Stimulated activated naive CD8-positive, alpha-beta T cell treated with anti-CD3 and anti-CD28 coated beads, Interleukin-15, Interleukin-2, amounts not matched to agents 100 ng/mL and 50 ng/mL, for 24 hours (primary cell): ENCODE results near the gene PHETA1.

Experiments used
- H3K27ac Mint-ChIP-seq: one replicate; pipeline ENCODE4 v1.8.0; 2021; ENCODE audit warnings: mild to moderate bottlenecking, mixed read lengths
- H3K27me3 Mint-ChIP-seq: one replicate; pipeline ENCODE4 v1.8.0; 2021; ENCODE audit warnings: mixed read lengths
- H3K36me3 Mint-ChIP-seq: one replicate; pipeline ENCODE4 v1.8.0; 2021; ENCODE audit warnings: low read depth, mixed read lengths
- H3K4me1 Mint-ChIP-seq: one replicate; pipeline ENCODE4 v1.8.0; 2021; ENCODE audit warnings: low read depth, mixed read lengths
- H3K4me3 Mint-ChIP-seq: one replicate; pipeline ENCODE4 v1.8.0; 2021; ENCODE audit warnings: mild to moderate bottlenecking, mixed read lengths
- H3K9me3 Mint-ChIP-seq: one replicate; pipeline ENCODE4 v1.8.0; 2021; ENCODE audit warnings: mixed read lengths

PHETA1 gene

GRCh38 chr12:111368788-111369495 is at the start of gene PHETA1:
Gene PHETA1 (minus strand): TSS chr12:111369095. CDS start chr12:111363427, 5,668 bp downstream.
- peak within 1 kb of the TSS; percentile 77 for H3K4me3 Mint-ChIP-seq
- no peaks in the 10 kb centered on the region for H3K9me3 Mint-ChIP-seq
- H3K36me3 Mint-ChIP-seq: no peaks in the 10 kb centered on the region
- H3K27ac Mint-ChIP-seq: no peak within 1 kb of the TSS
- H3K27me3 Mint-ChIP-seq: no peaks in the 10 kb centered on the region
- H3K4me1 Mint-ChIP-seq: peaks cover 15% of the 10 kb centered on the region

- H3K27ac Mint-ChIP-seq: no peak overlapping the region
- no peaks in the 10 kb centered on the region for H3K9me3 Mint-ChIP-seq
- H3K27me3 Mint-ChIP-seq: no peaks in the 10 kb centered on the region
- H3K4me1 Mint-ChIP-seq: peaks cover 43% of the 10 kb centered on the region
- no peak overlapping the region for H3K4me3 Mint-ChIP-seq
- H3K36me3 Mint-ChIP-seq: peaks cover 50% of the 10 kb centered on the region
Measured at GRCh38 chr12:111418594-111418880, 49.6 kb upstream of the PHETA1 start.

- H3K4me3 Mint-ChIP-seq: no peak overlapping the region
- no peak overlapping the region for H3K27ac Mint-ChIP-seq
- H3K4me1 Mint-ChIP-seq: peaks cover 47% of the 10 kb centered on the region
- H3K9me3 Mint-ChIP-seq: no peaks in the 10 kb centered on the region
- H3K27me3 Mint-ChIP-seq: no peaks in the 10 kb centered on the region
- H3K36me3 Mint-ChIP-seq: peaks cover 54% of the 10 kb centered on the region
Measured at GRCh38 chr12:111417784-111418593, 49.1 kb upstream of the PHETA1 start.

- Mint-ChIP-seq H3K9me3 (no peaks in the 10 kb centered on the region), H3K27ac (no peak overlapping the region), H3K4me3 (no peak overlapping the region), H3K4me1 (peaks cover 51% of the 10 kb centered on the region), H3K36me3 (peaks cover 57% of the 10 kb centered on the region), H3K27me3 (no peaks in the 10 kb centered on the region)
Measured at GRCh38 chr12:111417290-111417689, 48.4 kb upstream of the PHETA1 start.

- Mint-ChIP-seq H3K27ac (no peak overlapping the region), H3K27me3 (no peaks in the 10 kb centered on the region), H3K4me3 (no peak overlapping the region), H3K9me3 (no peaks in the 10 kb centered on the region), H3K4me1 (peaks cover 60% of the 10 kb centered on the region), H3K36me3 (peaks cover 42% of the 10 kb centered on the region)
Measured at GRCh38 chr12:111414711-111415252, 45.9 kb upstream of the PHETA1 start.

- peaks cover 72% of the 10 kb centered on the region for H3K4me1 Mint-ChIP-seq
- no peak overlapping the region for H3K4me3 Mint-ChIP-seq
- H3K36me3 Mint-ChIP-seq: peaks cover 43% of the 10 kb centered on the region
- H3K27ac Mint-ChIP-seq: peak overlapping the region; percentile 65
- H3K9me3 Mint-ChIP-seq: no peaks in the 10 kb centered on the region
- no peaks in the 10 kb centered on the region for H3K27me3 Mint-ChIP-seq
Measured at GRCh38 chr12:111413442-111414086, 44.7 kb upstream of the PHETA1 start.

- H3K36me3 Mint-ChIP-seq: peaks cover 43% of the 10 kb centered on the region
- no peaks in the 10 kb centered on the region for H3K9me3 Mint-ChIP-seq
- H3K27ac Mint-ChIP-seq: peak overlapping the region; percentile 74
- H3K4me1 Mint-ChIP-seq: peaks cover 79% of the 10 kb centered on the region
- H3K27me3 Mint-ChIP-seq: no peaks in the 10 kb centered on the region
- peak overlapping the region; percentile 5 for H3K4me3 Mint-ChIP-seq
Measured at GRCh38 chr12:111412830-111413441, 44.0 kb upstream of the PHETA1 start.

GRCh38 chr12:111412007-111412829 is 43.3 kb upstream of the PHETA1 start:
- H3K4me3 Mint-ChIP-seq: peak overlapping the region; percentile 33
- H3K4me1 Mint-ChIP-seq: peaks cover 85% of the 10 kb centered on the region
- H3K27ac Mint-ChIP-seq: peak overlapping the region; percentile 83
- H3K9me3 Mint-ChIP-seq: no peaks in the 10 kb centered on the region
- H3K27me3 Mint-ChIP-seq: no peaks in the 10 kb centered on the region
- peaks cover 43% of the 10 kb centered on the region for H3K36me3 Mint-ChIP-seq

- Mint-ChIP-seq H3K27me3 (no peaks in the 10 kb centered on the region), H3K4me1 (peaks cover 80% of the 10 kb centered on the region), H3K9me3 (no peaks in the 10 kb centered on the region), H3K27ac (peak overlapping the region; percentile 85), H3K36me3 (peaks cover 41% of the 10 kb centered on the region), H3K4me3 (peak overlapping the region; percentile 92)
Measured at GRCh38 chr12:111411185-111411764, 42.4 kb upstream of the PHETA1 start.

- Mint-ChIP-seq H3K27ac (peak overlapping the region; percentile 85), H3K36me3 (peaks cover 38% of the 10 kb centered on the region), H3K9me3 (no peaks in the 10 kb centered on the region), H3K4me1 (peaks cover 76% of the 10 kb centered on the region), H3K27me3 (no peaks in the 10 kb centered on the region), H3K4me3 (peak overlapping the region; percentile 92)
Measured at GRCh38 chr12:111410431-111411184, 41.7 kb upstream of the PHETA1 start.

GRCh38 chr12:111409780-111410430 is 41.0 kb upstream of the PHETA1 start:
- H3K4me3 Mint-ChIP-seq: peak overlapping the region; percentile 92
- H3K27ac Mint-ChIP-seq: peak overlapping the region; percentile 85
- no peaks in the 10 kb centered on the region for H3K9me3 Mint-ChIP-seq
- no peaks in the 10 kb centered on the region for H3K27me3 Mint-ChIP-seq
- peaks cover 34% of the 10 kb centered on the region for H3K36me3 Mint-ChIP-seq
- H3K4me1 Mint-ChIP-seq: peaks cover 73% of the 10 kb centered on the region

GRCh38 chr12:111409403-111409779 is 40.5 kb upstream of the PHETA1 start:
- no peaks in the 10 kb centered on the region for H3K9me3 Mint-ChIP-seq
- peak overlapping the region; percentile 92 for H3K4me3 Mint-ChIP-seq
- peak overlapping the region; percentile 85 for H3K27ac Mint-ChIP-seq
- H3K36me3 Mint-ChIP-seq: peaks cover 29% of the 10 kb centered on the region
- peaks cover 73% of the 10 kb centered on the region for H3K4me1 Mint-ChIP-seq
- H3K27me3 Mint-ChIP-seq: no peaks in the 10 kb centered on the region
